ENCODE measurements around the gene ARHGAP15.

GRCh38 chr2:143736904-143737303, 607.7 kb downstream of the ARHGAP15 start:
- no peak for TF ChIP-seq REST (IDR thresholded peaks at IDR 0.05; ENCODE audit: low read depth)
- TF ChIP-seq EP300 (IDR thresholded peaks at IDR 0.05; ENCODE audit: borderline replicate concordance) = no peak
- no peak for TF ChIP-seq TAF1 (IDR thresholded peaks at IDR 0.05; ENCODE audit: low read depth)
- no peak for TF ChIP-seq RAD21 (IDR thresholded peaks at IDR 0.05; ENCODE audit: low read depth)
- TF ChIP-seq NFIC (IDR thresholded peaks at IDR 0.05) = no peak
- TF ChIP-seq CEBPB (IDR thresholded peaks at IDR 0.05) = no peak
- TF ChIP-seq MAX (IDR thresholded peaks at IDR 0.05) = no peak

All from Ishikawa (cell line).